K562 (cell line): ENCODE data around the gene DNAJC13. TPM values are rescaled to one million over a fixed set of nuclear protein-coding genes. Genes with fewer than 3 reads are reported as not detected.

Source experiments
- ATAC-seq: fragments of 200-7000 bp; cut with Tn5 transposase; 3 replicates; pipeline ENCODE4 v1.9.1; 2020; ENCODE audit warnings: moderate library complexity
- BruUV-seq: library from RNA; stranded (reverse); fragments of 400-500 nt; replicated peaks from 2 replicates; lab custom pipeline; 2021; lab: Mats Ljungman, UMichigan
- CTCF ChIA-PET: fragments of 300-600 bp; formaldehyde crosslinking; extraction: SDS; loops from one replicate; lab custom pipeline; 2021; ENCODE audit warnings: low intra/inter-chr PET ratio; lab: Yijun Ruan, JAX
- POLR2A ChIA-PET: fragments of 300-600, 350-650 bp; sonication (Branson Sonifier 250); formaldehyde crosslinking; extraction: SDS; loops from one replicate; lab custom pipeline; 2021; ENCODE audit warnings: antibody characterized with exemption, inconsistent platforms; lab: Yijun Ruan, JAX
- DNase-seq, 4 experiments: peaks; one replicate each; pipeline versions ENCODE4 v3.0.0 to v3.0.0-alpha.2; 2011 to 2018; ENCODE audit warnings: low spot score in 3 of 4, mixed read lengths in 3 of 4; ENCODE audit errors: extremely low read depth in 1 of 4
- FAIRE-seq: peaks from 2 replicates; lab custom pipeline; 2011; peaks lifted over from hg19 to GRCh38; lab: Jason Lieb, UNC
- H2AFZ ChIP-seq: 2 replicates; pipeline ENCODE4 v1.6.0; 2011; ENCODE audit warnings: low read depth, low read length, control low read depth, inconsistent platforms
- H3K27ac ChIP-seq: fragments of 200-600 bp; 3 replicates; pipeline ENCODE4 v1.8.0; 2011; ENCODE audit warnings: low read depth, mild to moderate bottlenecking, control low read depth, inconsistent platforms, low read length, moderate library complexity, mixed read lengths; ENCODE audit errors: extremely low read depth
- H3K27me3 ChIP-seq, 2 experiments: fragments of 300-600 bp in 1 of 2; 2 replicates in 1 of 2; 3 replicates in 1 of 2; pipeline versions ENCODE4 v1.6.0 to v1.8.0; 2011; ENCODE audit warnings: inconsistent platforms in 2 of 2, low read length in 2 of 2, mild to moderate bottlenecking in 1 of 2, mixed read lengths in 1 of 2, moderate library complexity in 1 of 2; ENCODE audit not compliant: control insufficient read depth in 2 of 2, insufficient read depth in 2 of 2
- H3K36me3 ChIP-seq: fragments of 300-600 bp; 3 replicates; pipeline ENCODE4 v1.8.0; 2011; ENCODE audit warnings: mild to moderate bottlenecking, low read length, inconsistent platforms; ENCODE audit not compliant: control insufficient read depth, insufficient read depth
- H3K4me1 ChIP-seq, 2 experiments: fragments of 200-600 bp in 1 of 2; replicated peaks in 1 of 2; 2 replicates in 1 of 2; 3 replicates in 1 of 2; pipeline versions ENCODE4 v1.5.1 to v1.8.0; 2011; ENCODE audit warnings: inconsistent platforms in 2 of 2, low read length in 2 of 2, mild to moderate bottlenecking in 1 of 2, mixed read lengths in 1 of 2, moderate library complexity in 1 of 2; ENCODE audit not compliant: control insufficient read depth in 2 of 2, insufficient read depth in 2 of 2
- H3K4me2 ChIP-seq: 2 replicates; pipeline ENCODE4 v1.6.1; 2011; ENCODE audit warnings: low read length, control low read depth, inconsistent platforms, mixed read lengths; ENCODE audit not compliant: insufficient read depth
- H3K4me3 ChIP-seq: fragments of 200-600 bp; sonication (generic), shearing (Covaris generic); 2 replicates; pipeline ENCODE4 v1.5.1; 2016; ENCODE audit warnings: control low read depth, inconsistent platforms
- H3K79me2 ChIP-seq: fragments of 200-600 bp; 3 replicates; pipeline ENCODE4 v1.8.0; 2011; ENCODE audit warnings: low read length, inconsistent platforms; ENCODE audit not compliant: control insufficient read depth, insufficient read depth
- H3K9ac ChIP-seq, 2 experiments: 2 replicates each; pipeline versions ENCODE4 v1.6.0 to v1.6.1; 2011; ENCODE audit warnings: low read depth in 2 of 2, low read length in 2 of 2, control low read depth in 1 of 2, inconsistent platforms in 1 of 2, mild to moderate bottlenecking in 1 of 2, mixed read lengths in 1 of 2; ENCODE audit not compliant: insufficient read depth in 1 of 2
- H3K9me1 ChIP-seq: one replicate; pipeline ENCODE4 v1.6.0; 2011; ENCODE audit warnings: inconsistent platforms, mild to moderate bottlenecking, low read length, moderate library complexity; ENCODE audit not compliant: control insufficient read depth, insufficient read depth
- H3K9me3 ChIP-seq: replicated peaks from 2 replicates; pipeline ENCODE4 v1.5.1; 2011; ENCODE audit warnings: low read depth, low read length, inconsistent platforms; ENCODE audit not compliant: control insufficient read depth, insufficient read depth
- H4K20me1 ChIP-seq: replicated peaks from 2 replicates; pipeline ENCODE4 v1.6.1; 2011; ENCODE audit warnings: low read length, inconsistent platforms, mixed read lengths; ENCODE audit not compliant: control insufficient read depth, insufficient read depth
- ARID1B ChIP-seq: fragments of 450-650 bp; IDR thresholded peaks from 2 replicates; pipeline ENCODE4 v1.6.1; 2016; ENCODE audit warnings: antibody characterized with exemption, mild to moderate bottlenecking, inconsistent platforms
- ATF3 ChIP-seq, 2 experiments: fragments of 450-650 bp in 1 of 2; sonication (generic) in 1 of 2; formaldehyde crosslinking in 1 of 2; IDR thresholded peaks in 1 of 2; conservative IDR thresholded peaks in 1 of 2; 2 replicates each; pipeline versions ENCODE4 v1.6.1 to v1.8.1; 2016 to 2023; ENCODE audit warnings: mild to moderate bottlenecking in 2 of 2, moderate library complexity in 2 of 2, inconsistent platforms in 1 of 2, missing genetic modification reagents in 1 of 2
- FOSL1 ChIP-seq: fragments of 200-800 bp; sonication (Bioruptor generic); conservative IDR thresholded peaks from 2 replicates; pipeline ENCODE4 v1.6.1; 2016; ENCODE audit warnings: missing genetic modification characterization, missing compliant biosample characterization
- JUN ChIP-seq, 2 experiments: sonication (generic) in 1 of 2; formaldehyde crosslinking in 1 of 2; IDR thresholded peaks; 2 replicates each; pipeline versions ENCODE4 v1.6.1 to v1.8.0; 2012 to 2022; ENCODE audit warnings: borderline replicate concordance in 2 of 2, mild to moderate bottlenecking in 2 of 2, improper control_type of control experiment in 1 of 2, low read depth in 1 of 2, low read length in 1 of 2, missing genetic modification reagents in 1 of 2
- JUND ChIP-seq, 2 experiments: IDR thresholded peaks; 2 replicates in 1 of 2; 3 replicates in 1 of 2; pipeline ENCODE4 v1.6.1; 2011; ENCODE audit warnings: borderline replicate concordance in 2 of 2, low read depth in 2 of 2, low read length in 2 of 2, improper control_type of control experiment in 1 of 2, missing biosample characterization in 1 of 2, missing genetic modification characterization in 1 of 2, missing genetic modification reagents in 1 of 2
- L3MBTL2 ChIP-seq: fragments of 450-650 bp; IDR thresholded peaks from 2 replicates; pipeline ENCODE4 v1.6.1; 2016; ENCODE audit warnings: mild to moderate bottlenecking, moderate library complexity
- MLX ChIP-seq, 2 experiments: fragments of 450-650 bp in 1 of 2; sonication (generic) in 1 of 2; formaldehyde crosslinking; conservative IDR thresholded peaks; 2 replicates each; pipeline versions ENCODE4 v1.4.0 to v1.8.1; 2020 to 2022; ENCODE audit warnings: mild to moderate bottlenecking in 1 of 2, missing genetic modification reagents in 1 of 2
- NR2C1 ChIP-seq, 2 experiments: fragments of 450-650 bp; IDR thresholded peaks; 2 replicates each; pipeline ENCODE4 v1.6.1; 2017; ENCODE audit warnings: mild to moderate bottlenecking in 2 of 2, antibody characterized with exemption in 1 of 2, inconsistent platforms in 1 of 2, missing compliant biosample characterization in 1 of 2, missing genetic modification characterization in 1 of 2
- NR2C2 ChIP-seq, 2 experiments: fragments of 200-800 bp in 1 of 2; sonication (Bioruptor generic) in 1 of 2; sonication (generic) in 1 of 2; formaldehyde crosslinking in 1 of 2; IDR thresholded peaks; 2 replicates each; pipeline versions ENCODE4 v1.6.1 to v1.8.0; 2016 to 2022; ENCODE audit warnings: mild to moderate bottlenecking in 1 of 2, missing compliant biosample characterization in 1 of 2, missing genetic modification characterization in 1 of 2, missing genetic modification reagents in 1 of 2
- SPI1 ChIP-seq: IDR thresholded peaks from 2 replicates; pipeline ENCODE4 v1.6.1; 2011; ENCODE audit warnings: low read depth, low read length, control low read depth, borderline replicate concordance
- ZSCAN29 ChIP-seq: fragments of 450-650 bp; IDR thresholded peaks from 2 replicates; pipeline ENCODE4 v1.6.1; 2017
- WGBS: fragments of 100-300 bp; shearing (Covaris generic); methylation state at CpG from one replicate; pipeline ENCODE4 v1.1.6; 2016; ENCODE audit warnings: low coverage, mixed read lengths; ENCODE audit not compliant: insufficient coverage; ENCODE audit errors: missing lambda C conversion rate; 5-methylcytosine and 5-hydroxymethylcytosine counted together
- in situ Hi-C: fragments of 300-500 bp; cut with MboI; formaldehyde crosslinking; loops from 4 replicates; pipeline ENCODE4 v1.15.0; 2018; ENCODE audit warnings: inconsistent platforms, mixed read lengths
- intact Hi-C: fragments of 100-400 bp; cut with micrococcal nuclease; formaldehyde crosslinking; loops from 2 replicates; pipeline ENCODE4 v1.14.2; 2022
- polyA plus RNA-seq, 8 experiments: library from polyadenylated mRNA; depleted of rRNA in 4 of 8; stranded (reverse) in 5 of 8; unstranded in 3 of 8; fragments of >200 nt; fragmentation: Nextera tagmentation in 2 of 8; fragmentation: Illumina TruSeq in 1 of 8; extraction: Ambion mirVana in 2 of 8; extraction: Trizol in 1 of 8; gene quantifications; 2 replicates each; pipeline versions ENCODE4 v1.2.1 to v1.2.3, GENCODE V29; 2011 to 2014; ENCODE audit warnings: inconsistent platforms in 1 of 8, missing spikeins in 1 of 8
- total RNA-seq, 7 experiments: library from RNA; depleted of rRNA in 6 of 7; stranded (reverse); fragments of >200 nt in 6 of 7; fragmentation: Illumina TruSeq in 2 of 7; extraction: Trizol in 2 of 7; gene quantifications; 2 replicates each; pipeline versions ENCODE4 v1.2.1 to v1.2.3, GENCODE V29; 2011 to 2021; ENCODE audit warnings: low replicate concordance in 1 of 7

Gene DNAJC13
- total and polyA plus RNA-seq, 9 of the 15 experiments (the other 6 are each of a cell fraction or from before 2014, with no cell fraction given) = 2.9 to 17.1 (median 10.2) TPM

GRCh38 chr3:132543011-132543739 lies 125.9 kb downstream of the DNAJC13 start:
- H3K4me2 ChIP-seq = no peak overlapping the region
- no peak overlapping the region for H2AFZ ChIP-seq
- no TSS peak for BruUV-seq
- ChIA-PET POLR2A (no interaction called here), CTCF (no interaction called here)
- no peak overlapping the region for H3K9ac ChIP-seq
- intact Hi-C loops = no loop called here
- ATAC-seq (no peak), DNase-seq (peak in 1 of 4 experiments; percentile 21), FAIRE-seq (no peak)
- H3K4me1 ChIP-seq = no peaks in the 10 kb centered on the region; a peak in 1 of 5 replicates
- H3K27ac ChIP-seq = no peak overlapping the region
- peaks cover 2% of the 10 kb centered on the region; the same call in 1 of the 3 replicates for H3K36me3 ChIP-seq
- no peaks in the 10 kb centered on the region for H3K9me3 ChIP-seq
- in situ Hi-C loops = loop anchor here (5.0 kb wide), 1 partner anchor 99 kb away; no protein-coding TSS in a partner anchor
- no peaks in the 10 kb centered on the region for H4K20me1 ChIP-seq
- H3K79me2 ChIP-seq = no peaks in the 10 kb centered on the region
- H3K9me1 ChIP-seq = no peaks in the 10 kb centered on the region
- WGBS = 28% methylated on average over 2 of the region's 2 CpGs
- H3K4me3 ChIP-seq = no peak overlapping the region
- no peaks in the 10 kb centered on the region for H3K27me3 ChIP-seq
- TF ChIP-seq JUN (IDR thresholded peaks at IDR 0.05; ENCODE audit: borderline replicate concordance, low read depth, low read length) (0 out of 2 replicates have a peak, but pooled peaks have one; percentile 26), JUN (CRISPR knock-in tag; IDR thresholded peaks at IDR 0.05; ENCODE audit: borderline replicate concordance) (no peak), ARID1B (peak; percentile 15; the same call in 1 of the 2 replicates), MLX (CRISPR knock-in tag; conservative IDR thresholded peaks at IDR 0.05) (no peak), FOSL1 (tag) (peak; percentile 80), NR2C1 (IDR thresholded peaks at IDR 0.05) (no peak), NR2C1 (tag; IDR thresholded peaks at IDR 0.05) (0 out of 2 replicates have a peak, but pooled peaks have one; percentile 22), SPI1 (peak; percentile 14; the same call in 1 of the 2 replicates), ZSCAN29 (no peak), NR2C2 (CRISPR knock-in tag; IDR thresholded peaks at IDR 0.05) (no peak), NR2C2 (tag; IDR thresholded peaks at IDR 0.05) (peak; percentile 58), ATF3 (IDR thresholded peaks at IDR 0.05) (peak; percentile 62), ATF3 (CRISPR knock-in tag; conservative IDR thresholded peaks at IDR 0.05) (no peak), L3MBTL2 (peak; percentile 28; the same call in 1 of the 2 replicates), JUND (IDR thresholded peaks at IDR 0.05; ENCODE audit: borderline replicate concordance, low read depth, low read length) (peak; percentile 49; the same call in 1 of the 2 replicates), JUND (tag; IDR thresholded peaks at IDR 0.05; ENCODE audit: borderline replicate concordance, low read depth, low read length) (peak; percentile 75; the same call in 2 of the 3 replicates)
